Body of pancreas (tissue), 4 donors: ENCODE results near the gene KRT80. TPM values are rescaled to one million over a fixed set of nuclear protein-coding genes. Genes with fewer than 3 reads are reported as not detected.

Source experiments
- ATAC-seq: fragments of 150-250 bp; one replicate; pipeline ENCODE4 v1.9.1; 2016
- DNase-seq, 4 donors: peaks; one replicate each; pipeline ENCODE4 v3.0.0-alpha.2; 2019
- H3K27ac ChIP-seq, 4 donors: fragments of 200-600 bp; sonication (generic); 1 replicate in 3 of 4; 2 replicates in 1 of 4; pipeline versions ENCODE4 v1.5.1 to v1.6.1; 2016 to 2019; ENCODE audit warnings: mild to moderate bottlenecking in 1 of 4, mixed read lengths in 1 of 4, moderate library complexity in 1 of 4
- H3K27me3 ChIP-seq, 2 donors: fragments of 200-600 bp; sonication (generic); one replicate each; pipeline ENCODE4 v1.6.0; 2016; ENCODE audit warnings: mild to moderate bottlenecking in 1 of 2
- H3K36me3 ChIP-seq, 2 donors: fragments of 200-600 bp; sonication (generic); replicated peaks in 1 of 2; 2 replicates each; pipeline ENCODE4 v1.5.1; 2016; ENCODE audit warnings: low read depth in 2 of 2; ENCODE audit not compliant: insufficient read depth in 1 of 2
- H3K4me1 ChIP-seq: fragments of 200-600 bp; sonication (generic); one replicate; pipeline ENCODE4 v1.6.0; 2016
- H3K4me3 ChIP-seq, 2 donors: fragments of 200-600 bp; sonication (generic); 1 replicate in 1 of 2; 2 replicates in 1 of 2; pipeline ENCODE4 v1.5.1; 2016 to 2019
- H3K9me3 ChIP-seq, 3 donors: fragments of 200-600 bp; sonication (generic); 1 replicate in 2 of 3; 2 replicates in 1 of 3; pipeline ENCODE4 v1.5.1; 2016
- CTCF ChIP-seq, 7 experiments: fragments of 450-650 bp in 4 of 7; fragments of 200-600 bp in 3 of 7; sonication (generic) in 3 of 7; IDR thresholded peaks; one replicate each; pipeline ENCODE4 v1.5.1; 2016 to 2019; ENCODE audit warnings: antibody characterized with exemption in 7 of 7
- POLR2A ChIP-seq, 3 donors: fragments of 450-650 bp; IDR thresholded peaks; one replicate each; pipeline ENCODE4 v1.6.1; 2016; ENCODE audit warnings: antibody characterized with exemption in 3 of 3, mild to moderate bottlenecking in 2 of 3
- WGBS, 2 donors: methylation state at CpG; one replicate each; pipeline ENCODE4 v1.1.5; 2017; 5-methylcytosine and 5-hydroxymethylcytosine counted together
- intact Hi-C: fragments of 100-400 bp; cut with DNase I; formaldehyde crosslinking; loops from one replicate; pipeline ENCODE4 v1.15.1; 2023
- total RNA-seq, 2 donors: library from RNA; depleted of rRNA; stranded (reverse); fragments of >200 nt; gene quantifications; one replicate each; pipeline ENCODE4 v1.1.0, GENCODE V29; 2016

The KRT80 gene
- total RNA-seq, 2 donors from 2014 or later: 10.2 to 11.9 TPM

GRCh38 chr12:52220477-52220876 is 28.7 kb upstream of the KRT80 start:
- intact Hi-C loops: no loop called here
- Histone ChIP-seq H3K9me3 (no peaks in the 10 kb centered on the region), H3K36me3 (no peaks in the 10 kb centered on the region), H3K4me1 (peaks cover 77% of the 10 kb centered on the region), H3K27ac (no peak overlapping the region), H3K27me3 (no peaks in the 10 kb centered on the region), H3K4me3 (no peak overlapping the region)
- ATAC-seq (no peak), DNase-seq (peak in 3 of 4 donors; percentile 5 to 6 (median 5))
- 85 to 97% methylated on average over 3 of the region's 3 CpGs for WGBS, 2 donors
- TF ChIP-seq CTCF (IDR thresholded peaks at IDR 0.05) (no peak), POLR2A (IDR thresholded peaks at IDR 0.05) (no peak)

- WGBS, 2 donors: 69 to 74% methylated on average over 4 of the region's 4 CpGs
- no peaks in the 10 kb centered on the region for H3K36me3 ChIP-seq
- H3K27me3 ChIP-seq: no peaks in the 10 kb centered on the region
- no peaks in the 10 kb centered on the region for H3K9me3 ChIP-seq
- no peak for DNase-seq
- TF ChIP-seq POLR2A (IDR thresholded peaks at IDR 0.05): no peak
- no peak for TF ChIP-seq CTCF (IDR thresholded peaks at IDR 0.05)
- intact Hi-C loops: no loop called here
- no peak overlapping the region for H3K4me3 ChIP-seq
- peak overlapping the region; percentile 69 to 86 (median 84) for H3K27ac ChIP-seq
- H3K4me1 ChIP-seq: peaks cover 92% of the 10 kb centered on the region
- ATAC-seq: no peak
Observed at GRCh38 chr12:52218001-52218400, 26.2 kb upstream of the KRT80 start.

GRCh38 chr12:52217223-52217622 is 25.4 kb upstream of the KRT80 start:
- WGBS, 2 donors: 10 to 14% methylated on average over 5 of the region's 5 CpGs

GRCh38 chr12:52216807-52217206 is 25.0 kb upstream of the KRT80 start:
- 0 to 8% methylated on average over 1 of the region's 1 CpG for WGBS, 2 donors
- peak; percentile 71 to 85 (median 75) for DNase-seq
- H3K27ac ChIP-seq: peak overlapping the region; percentile 69 to 86 (median 84)
- peak; percentile 31 for ATAC-seq
- TF ChIP-seq POLR2A (IDR thresholded peaks at IDR 0.05): no peak
- TF ChIP-seq CTCF (IDR thresholded peaks at IDR 0.05): peak in 4 of 7 experiments; percentile 19 to 40 (median 30)
- intact Hi-C loops: no loop called here
- H3K4me3 ChIP-seq: no peak overlapping the region
- H3K27me3 ChIP-seq: no peaks in the 10 kb centered on the region
- no peaks in the 10 kb centered on the region for H3K36me3 ChIP-seq
- H3K4me1 ChIP-seq: peaks cover 84% of the 10 kb centered on the region
- H3K9me3 ChIP-seq: no peaks in the 10 kb centered on the region

More at GRCh38 chr12:52217223-52217622, 25.4 kb upstream of the KRT80 start:
- intact Hi-C loops: no loop called here
- H3K4me3 ChIP-seq: no peak overlapping the region
- peaks cover 88% of the 10 kb centered on the region for H3K4me1 ChIP-seq
- H3K27me3 ChIP-seq: no peaks in the 10 kb centered on the region
- peak overlapping the region; percentile 69 to 86 (median 84) for H3K27ac ChIP-seq
- ATAC-seq (peak; percentile 52), DNase-seq (peak; percentile 86 to 96 (median 92))
- no peaks in the 10 kb centered on the region for H3K9me3 ChIP-seq
- no peaks in the 10 kb centered on the region for H3K36me3 ChIP-seq
- no peak for TF ChIP-seq POLR2A (IDR thresholded peaks at IDR 0.05)
- no peak for TF ChIP-seq CTCF (IDR thresholded peaks at IDR 0.05)

GRCh38 chr12:52216100-52216499 is 24.3 kb upstream of the KRT80 start:
- Histone ChIP-seq H3K27me3 (no peaks in the 10 kb centered on the region), H3K27ac (peak overlapping the region; percentile 69 to 86 (median 84)), H3K36me3 (no peaks in the 10 kb centered on the region), H3K4me3 (no peak overlapping the region), H3K4me1 (peaks cover 77% of the 10 kb centered on the region), H3K9me3 (no peaks in the 10 kb centered on the region)
- DNase-seq: peak in 3 of 4 donors; percentile 7 to 11 (median 8)
- intact Hi-C loops: no loop called here
- 77 to 78% methylated on average over 4 of the region's 4 CpGs for WGBS, 2 donors
- ATAC-seq: no peak
- TF ChIP-seq POLR2A (IDR thresholded peaks at IDR 0.05) (no peak), CTCF (IDR thresholded peaks at IDR 0.05) (no peak)
